ENCODE measurements around the gene PROZ. TPM values are rescaled to one million over a fixed set of nuclear protein-coding genes. Genes with fewer than 3 reads are reported as not detected.

PROZ gene
- total and polyA plus RNA-seq, 2 of the 13 experiments (the other 11 are each of a cell fraction or from before 2014, with no cell fraction given): 5.6 to 22.5 TPM

GRCh38 chr13:113157929-113158747, at the start of gene PROZ (continued):
- peak; percentile 44; the same call in 1 of the 2 replicates for TF ChIP-seq ZSCAN25 (CRISPR knock-in tag; IDR thresholded peaks at IDR 0.05)
- no peak for TF ChIP-seq ZMAT5 (CRISPR knock-in tag; IDR thresholded peaks at IDR 0.05; ENCODE audit: borderline replicate concordance, low read depth)
- no peak for TF ChIP-seq EED (CRISPR knock-in tag; IDR thresholded peaks at IDR 0.05)
- peak; percentile 51; the same call in 1 of the 2 replicates for TF ChIP-seq ZBTB26 (CRISPR knock-in tag; IDR thresholded peaks at IDR 0.05; ENCODE audit: borderline replicate concordance)
- TF ChIP-seq ZNF496 (CRISPR knock-in tag; IDR thresholded peaks at IDR 0.05; ENCODE audit: insufficient replicate concordance): no peak
- no peak for TF ChIP-seq NFE2 (CRISPR knock-in tag; IDR thresholded peaks at IDR 0.05)
- no peak for TF ChIP-seq SNAPC5 (CRISPR knock-in tag; IDR thresholded peaks at IDR 0.05; ENCODE audit: borderline replicate concordance)
- TF ChIP-seq FOXC1 (CRISPR knock-in tag; IDR thresholded peaks at IDR 0.05; ENCODE audit: borderline replicate concordance): 0 out of 2 replicates have a peak, but pooled peaks have one; percentile 28
- TF ChIP-seq CBFB (CRISPR knock-in tag; IDR thresholded peaks at IDR 0.05): peak; percentile 66; the same call in 1 of the 2 replicates
- no peak for TF ChIP-seq NCOA1 (CRISPR knock-in tag; IDR thresholded peaks at IDR 0.05)
- no peak for TF ChIP-seq PCBP1 (IDR thresholded peaks at IDR 0.05; ENCODE audit: borderline replicate concordance, low read depth, low read length)
- TF ChIP-seq ZNF263 (CRISPR knock-in tag; IDR thresholded peaks at IDR 0.05): peak; percentile 61
- peak; percentile 68; the same call in 1 of the 2 replicates for TF ChIP-seq ZNF563 (CRISPR knock-in tag; IDR thresholded peaks at IDR 0.05)
- TF ChIP-seq PLRG1 (conservative IDR thresholded peaks at IDR 0.05): no peak
- TF ChIP-seq ZNF143 (CRISPR knock-in tag; IDR thresholded peaks at IDR 0.05): peak; percentile 67
- no peak for TF ChIP-seq CEBPG (CRISPR knock-in tag; IDR thresholded peaks at IDR 0.05)
- TF ChIP-seq ZHX1 (CRISPR knock-in tag; IDR thresholded peaks at IDR 0.05; ENCODE audit: low read depth): 0 out of 2 replicates have a peak, but pooled peaks have one; percentile 54
- peak; percentile 70; the same call in 1 of the 2 replicates for TF ChIP-seq POGK (CRISPR knock-in tag; conservative IDR thresholded peaks at IDR 0.05)
- TF ChIP-seq CAMTA2 (CRISPR knock-in tag; IDR thresholded peaks at IDR 0.05; ENCODE audit: borderline replicate concordance): no peak
- TF ChIP-seq HOXA3 (CRISPR knock-in tag; IDR thresholded peaks at IDR 0.05): peak; percentile 75
- TF ChIP-seq ZBTB46 (CRISPR knock-in tag; IDR thresholded peaks at IDR 0.05; ENCODE audit: borderline replicate concordance): no peak

Data from HepG2 (cell line).